Kasumi-1 (cell line): ENCODE data around the gene PRR23B.

Experiments used
- DNase-seq, 2 experiments: peaks; one replicate each; lab custom pipeline; 2025; lab: John Stamatoyannopoulos, UW

PRR23B gene

GRCh38 chr3:138974462-138974861 lies 46.3 kb downstream of the PRR23B start:
- peak; percentile 25 to 31 for DNase-seq

GRCh38 chr3:138972941-138973340 lies 47.8 kb downstream of the PRR23B start:
- no peak for DNase-seq

- DNase-seq = no peak
These were observed 48.9 kb downstream of the PRR23B start for GRCh38 chr3:138971766-138972320.
